GM12874 (cell line): ENCODE results near the gene CABP7.

Experiments used
- TF ChIP-seq, protein P1 (sequence below): IDR thresholded peaks from 2 replicates; pipeline ENCODE4 v1.5.1; 2011; ENCODE audit warnings: low read depth, mild to moderate bottlenecking, control low read depth, low read length, moderate library complexity; ENCODE audit not compliant: insufficient read depth

Gene CABP7

DNA sequence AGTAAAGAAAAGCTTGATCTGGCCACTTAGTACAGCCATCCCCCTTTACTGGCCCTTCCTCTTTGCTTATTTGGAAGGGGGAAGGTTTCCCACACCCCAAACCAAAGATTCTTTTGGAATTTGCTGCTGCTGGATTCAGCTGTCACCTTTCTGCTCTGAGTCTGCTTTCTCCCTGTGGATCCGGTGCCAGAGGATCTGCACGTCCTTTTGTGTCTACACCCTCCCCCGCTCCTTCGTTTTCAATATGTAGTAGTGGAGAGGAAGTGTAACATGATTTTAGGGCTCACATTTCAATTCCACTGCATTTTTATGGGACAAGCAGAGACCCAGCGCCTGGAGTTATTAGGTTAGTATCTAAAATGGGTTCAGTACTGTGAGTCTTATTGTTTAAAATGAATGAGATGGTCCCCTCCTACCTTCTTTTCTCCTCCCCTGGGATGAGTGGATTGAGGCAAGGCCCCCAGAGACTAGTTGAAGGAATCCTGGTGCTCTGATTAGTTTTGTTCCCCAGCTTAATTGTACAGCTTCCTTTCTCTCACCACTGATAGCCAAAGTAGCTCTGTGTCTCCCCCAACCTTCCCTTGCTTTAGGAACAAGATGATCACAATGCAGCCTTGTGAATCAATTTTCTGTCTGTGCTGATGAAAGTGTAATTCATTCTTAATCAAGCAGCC, 30.5 kb upstream of the CABP7 start:
- TF ChIP-seq, protein P1, sequence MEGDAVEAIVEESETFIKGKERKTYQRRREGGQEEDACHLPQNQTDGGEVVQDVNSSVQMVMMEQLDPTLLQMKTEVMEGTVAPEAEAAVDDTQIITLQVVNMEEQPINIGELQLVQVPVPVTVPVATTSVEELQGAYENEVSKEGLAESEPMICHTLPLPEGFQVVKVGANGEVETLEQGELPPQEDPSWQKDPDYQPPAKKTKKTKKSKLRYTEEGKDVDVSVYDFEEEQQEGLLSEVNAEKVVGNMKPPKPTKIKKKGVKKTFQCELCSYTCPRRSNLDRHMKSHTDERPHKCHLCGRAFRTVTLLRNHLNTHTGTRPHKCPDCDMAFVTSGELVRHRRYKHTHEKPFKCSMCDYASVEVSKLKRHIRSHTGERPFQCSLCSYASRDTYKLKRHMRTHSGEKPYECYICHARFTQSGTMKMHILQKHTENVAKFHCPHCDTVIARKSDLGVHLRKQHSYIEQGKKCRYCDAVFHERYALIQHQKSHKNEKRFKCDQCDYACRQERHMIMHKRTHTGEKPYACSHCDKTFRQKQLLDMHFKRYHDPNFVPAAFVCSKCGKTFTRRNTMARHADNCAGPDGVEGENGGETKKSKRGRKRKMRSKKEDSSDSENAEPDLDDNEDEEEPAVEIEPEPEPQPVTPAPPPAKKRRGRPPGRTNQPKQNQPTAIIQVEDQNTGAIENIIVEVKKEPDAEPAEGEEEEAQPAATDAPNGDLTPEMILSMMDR = no peak

DNA sequence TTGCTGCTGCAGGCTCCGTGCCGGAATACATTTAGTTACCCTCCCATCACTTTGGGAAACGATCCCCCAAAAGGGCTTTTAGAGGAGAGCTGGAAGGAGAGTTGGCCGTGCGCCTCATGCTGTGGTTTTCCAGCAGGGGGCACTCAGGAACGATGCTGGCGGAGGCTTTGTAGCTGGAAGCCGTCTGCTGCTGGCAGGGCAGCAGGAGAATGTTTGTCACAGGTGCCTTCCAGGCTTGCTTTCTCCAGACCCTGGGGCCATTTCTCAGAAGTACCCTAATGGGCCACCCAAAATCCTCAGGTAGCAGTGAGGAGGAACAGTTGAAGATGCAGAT, 30.0 kb upstream of the CABP7 start:
- TF ChIP-seq, protein P1 = peak; percentile 76

GRCh38 chr22:29690476-29690875, 29.3 kb upstream of the CABP7 start:
- TF ChIP-seq, protein P1 = no peak

GRCh38 chr22:29691636-29692326, 28.0 kb upstream of the CABP7 start:
- TF ChIP-seq, protein P1 = no peak

- TF ChIP-seq, protein P1 = no peak
Observed at GRCh38 chr22:29692327-29692640, 27.5 kb upstream of the CABP7 start.

- TF ChIP-seq, protein P1 = no peak
Observed at GRCh38 chr22:29693161-29693560, 26.6 kb upstream of the CABP7 start.

GRCh38 chr22:29693671-29694070, 26.1 kb upstream of the CABP7 start:
- TF ChIP-seq, protein P1 = no peak
